ENCODE data around the gene EHBP1.

Gene EHBP1

GRCh38 chr2:63060472-63060991 is 355.0 kb downstream of the EHBP1 start:
- Histone ChIP-seq H3K9ac (ENCODE audit: low read length) (peak overlapping the region; percentile 85), H3K79me2 (ENCODE audit: insufficient read depth, low read length) (no peaks in the 10 kb centered on the region), H3K9me3 (ENCODE audit: low read length) (no peaks in the 10 kb centered on the region), H3K27me3 (ENCODE audit: insufficient read depth, low read length) (no peaks in the 10 kb centered on the region), H3K4me3 (ENCODE audit: low read depth, low read length, poor library complexity, severe bottlenecking) (peak overlapping the region; percentile 66), H3K4me2 (ENCODE audit: low read length) (peak overlapping the region; percentile 79), H3F3A (ENCODE audit: insufficient read depth, low read length) (no peaks in the 10 kb centered on the region), H2AFZ (ENCODE audit: low read length) (peak overlapping the region; percentile 94; the same call in 1 of the 2 replicates), H3K27ac (ENCODE audit: low read depth, low read length, poor library complexity, severe bottlenecking) (peak overlapping the region; percentile 85), H4K20me1 (ENCODE audit: insufficient read depth, low read length) (no peaks in the 10 kb centered on the region), H3K4me1 (ENCODE audit: insufficient read depth, low read length, severe bottlenecking) (peaks cover 16% of the 10 kb centered on the region), H3K36me3 (ENCODE audit: insufficient read depth, low read length) (peaks cover 20% of the 10 kb centered on the region), H3K9me2 (ENCODE audit: low read depth, low read length) (no peaks in the 10 kb centered on the region)
- TF ChIP-seq EZH2 (IDR thresholded peaks at IDR 0.05; ENCODE audit: borderline replicate concordance, low read length): no peak
- no peak for TF ChIP-seq CTCF (IDR thresholded peaks at IDR 0.05; ENCODE audit: low read length)

GRCh38 chr2:63064197-63064596 is 358.7 kb downstream of the EHBP1 start:
- H3F3A ChIP-seq (ENCODE audit: insufficient read depth, low read length): no peaks in the 10 kb centered on the region
- no peaks in the 10 kb centered on the region for H4K20me1 ChIP-seq (ENCODE audit: insufficient read depth, low read length)
- no peak overlapping the region for H3K27ac ChIP-seq (ENCODE audit: low read depth, low read length, poor library complexity, severe bottlenecking)
- H3K9ac ChIP-seq (ENCODE audit: low read length): no peak overlapping the region
- no peaks in the 10 kb centered on the region for H3K9me3 ChIP-seq (ENCODE audit: low read length)
- no peak overlapping the region for H3K4me3 ChIP-seq (ENCODE audit: low read depth, low read length, poor library complexity, severe bottlenecking)
- no peaks in the 10 kb centered on the region for H3K27me3 ChIP-seq (ENCODE audit: insufficient read depth, low read length)
- H3K4me2 ChIP-seq (ENCODE audit: low read length): no peak overlapping the region
- no peaks in the 10 kb centered on the region for H3K36me3 ChIP-seq (ENCODE audit: insufficient read depth, low read length)
- H3K79me2 ChIP-seq (ENCODE audit: insufficient read depth, low read length): no peaks in the 10 kb centered on the region
- H2AFZ ChIP-seq (ENCODE audit: low read length): no peak overlapping the region
- no peaks in the 10 kb centered on the region for H3K4me1 ChIP-seq (ENCODE audit: insufficient read depth, low read length, severe bottlenecking)
- no peaks in the 10 kb centered on the region for H3K9me2 ChIP-seq (ENCODE audit: low read depth, low read length)
- TF ChIP-seq EZH2 (IDR thresholded peaks at IDR 0.05; ENCODE audit: borderline replicate concordance, low read length): no peak
- TF ChIP-seq CTCF (IDR thresholded peaks at IDR 0.05; ENCODE audit: low read length): no peak

GRCh38 chr2:63064661-63065060 is 359.1 kb downstream of the EHBP1 start:
- Histone ChIP-seq H3K9me2 (ENCODE audit: low read depth, low read length) (no peaks in the 10 kb centered on the region), H3K9ac (ENCODE audit: low read length) (no peak overlapping the region), H3K4me2 (ENCODE audit: low read length) (no peak overlapping the region), H3K9me3 (ENCODE audit: low read length) (no peaks in the 10 kb centered on the region), H3K4me3 (ENCODE audit: low read depth, low read length, poor library complexity, severe bottlenecking) (no peak overlapping the region), H3K79me2 (ENCODE audit: insufficient read depth, low read length) (no peaks in the 10 kb centered on the region), H4K20me1 (ENCODE audit: insufficient read depth, low read length) (no peaks in the 10 kb centered on the region), H2AFZ (ENCODE audit: low read length) (no peak overlapping the region), H3K36me3 (ENCODE audit: insufficient read depth, low read length) (no peaks in the 10 kb centered on the region), H3K27ac (ENCODE audit: low read depth, low read length, poor library complexity, severe bottlenecking) (no peak overlapping the region), H3F3A (ENCODE audit: insufficient read depth, low read length) (no peaks in the 10 kb centered on the region), H3K27me3 (ENCODE audit: insufficient read depth, low read length) (no peaks in the 10 kb centered on the region), H3K4me1 (ENCODE audit: insufficient read depth, low read length, severe bottlenecking) (no peaks in the 10 kb centered on the region)
- no peak for TF ChIP-seq CTCF (IDR thresholded peaks at IDR 0.05; ENCODE audit: low read length)
